ENCODE measurements around the gene XDH.

DNA sequence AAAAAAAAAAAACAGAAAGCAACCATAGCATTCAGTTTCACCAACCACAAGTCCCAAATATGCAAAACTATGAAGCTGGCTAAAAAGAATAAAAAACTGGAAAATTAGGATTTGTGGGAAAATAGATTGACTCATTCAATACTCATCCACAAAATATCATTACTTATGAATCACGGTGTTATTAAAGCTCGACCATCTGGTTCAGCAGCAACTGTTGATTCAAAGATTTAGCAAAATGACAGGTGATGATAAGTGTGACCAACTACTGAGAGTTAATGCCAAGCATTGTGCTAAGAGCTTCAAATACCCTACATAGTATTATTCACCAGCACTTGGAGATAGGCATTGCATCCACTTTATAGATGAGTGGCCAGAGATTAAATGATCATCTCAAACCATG lies 26.2 kb upstream of the XDH start:
- TF ChIP-seq CTCF (IDR thresholded peaks at IDR 0.05; ENCODE audit: insufficient read depth, low read length): no peak
- no peak for TF ChIP-seq REST (IDR thresholded peaks at IDR 0.05; ENCODE audit: insufficient replicate concordance, low read depth)
- no peak for TF ChIP-seq GABPA (IDR thresholded peaks at IDR 0.05; ENCODE audit: low read depth)

All from HL-60 (cell line).